ENCODE results near the gene THSD7A. TPM values are rescaled to one million over a fixed set of nuclear protein-coding genes. Genes with fewer than 3 reads are reported as not detected.
A peak's percentile ranks its signal among the peaks of the same experiment; 100 is the strongest.

The THSD7A gene
- polyA plus RNA-seq, 1 donor from 2014 or later = 18.5 TPM

GRCh38 chr7:11336432-11336831 lies 495.6 kb downstream of the THSD7A start:
- Histone ChIP-seq H3K4me3 (ENCODE audit: low read length) (no peak overlapping the region), H3K4me2 (ENCODE audit: low read length) (no peak overlapping the region), H3K36me3 (ENCODE audit: insufficient read depth, low read length) (no peaks in the 10 kb centered on the region), H2AFZ (ENCODE audit: low read depth, low read length) (no peak overlapping the region), H3K27ac (ENCODE audit: low read length) (no peak overlapping the region), H4K20me1 (ENCODE audit: insufficient read depth) (no peaks in the 10 kb centered on the region), H3K9ac (ENCODE audit: low read length) (no peak overlapping the region), H3K9me2 (ENCODE audit: insufficient read depth, low read length) (no peaks in the 10 kb centered on the region), H3K79me2 (replicated peaks; ENCODE audit: insufficient read depth, low read length) (no peaks in the 10 kb centered on the region), H3K9me3 (ENCODE audit: low read length) (no peaks in the 10 kb centered on the region), H3K27me3 (ENCODE audit: insufficient read depth, low read depth, low read length) (no peaks in the 10 kb centered on the region), H3F3A (ENCODE audit: insufficient read depth, low read length, poor library complexity, severe bottlenecking) (no peaks in the 10 kb centered on the region)
- no peak for TF ChIP-seq CTCF (IDR thresholded peaks at IDR 0.05; ENCODE audit: poor library complexity, severe bottlenecking)
- TF ChIP-seq POLR2AphosphoS5 (IDR thresholded peaks at IDR 0.05) = no peak
- TF ChIP-seq REST (IDR thresholded peaks at IDR 0.05; ENCODE audit: borderline replicate concordance) = no peak
- no peak for TF ChIP-seq MXI1 (conservative IDR thresholded peaks at IDR 0.05; ENCODE audit: poor library complexity, severe bottlenecking)
- TF ChIP-seq SMC3 (conservative IDR thresholded peaks at IDR 0.05; ENCODE audit: poor library complexity) = no peak
- no peak for TF ChIP-seq TAF1 (IDR thresholded peaks at IDR 0.05; ENCODE audit: low read depth)
- no peak for TF ChIP-seq EZH2 (IDR thresholded peaks at IDR 0.05; ENCODE audit: borderline replicate concordance, insufficient read depth, low read length, poor library complexity, severe bottlenecking)
- no peak for TF ChIP-seq RAD21 (conservative IDR thresholded peaks at IDR 0.05)
- TF ChIP-seq EP300 (conservative IDR thresholded peaks at IDR 0.05; ENCODE audit: poor library complexity, severe bottlenecking) = no peak

- H3K4me3 ChIP-seq (ENCODE audit: low read length) = no peak overlapping the region
- TF ChIP-seq CTCF (IDR thresholded peaks at IDR 0.05; ENCODE audit: poor library complexity, severe bottlenecking) (no peak), REST (IDR thresholded peaks at IDR 0.05; ENCODE audit: borderline replicate concordance) (peak; percentile 33), POLR2AphosphoS5 (IDR thresholded peaks at IDR 0.05) (no peak), EZH2 (IDR thresholded peaks at IDR 0.05; ENCODE audit: borderline replicate concordance, insufficient read depth, low read length, poor library complexity, severe bottlenecking) (no peak)
Measured at GRCh38 chr7:11335947-11336346, 496.1 kb downstream of the THSD7A start.

More at GRCh38 chr7:11335947-11336346, 496.1 kb downstream of the THSD7A start:
- Histone ChIP-seq H4K20me1 (ENCODE audit: insufficient read depth) (no peaks in the 10 kb centered on the region), H3F3A (ENCODE audit: insufficient read depth, low read length, poor library complexity, severe bottlenecking) (no peaks in the 10 kb centered on the region), H3K9me2 (ENCODE audit: insufficient read depth, low read length) (no peaks in the 10 kb centered on the region), H3K9ac (ENCODE audit: low read length) (no peak overlapping the region), H3K27me3 (ENCODE audit: insufficient read depth, low read depth, low read length) (no peaks in the 10 kb centered on the region), H2AFZ (ENCODE audit: low read depth, low read length) (no peak overlapping the region), H3K9me3 (ENCODE audit: low read length) (no peaks in the 10 kb centered on the region), H3K36me3 (ENCODE audit: insufficient read depth, low read length) (no peaks in the 10 kb centered on the region), H3K27ac (ENCODE audit: low read length) (no peak overlapping the region), H3K79me2 (replicated peaks; ENCODE audit: insufficient read depth, low read length) (no peaks in the 10 kb centered on the region), H3K4me2 (ENCODE audit: low read length) (no peak overlapping the region)
